RWPE2 (cell line): ENCODE results near the gene TUBB4A.
A peak's percentile ranks its signal among the peaks of the same experiment; 100 is the strongest.

Experiments
- ATAC-seq: fragments of 200-7000 bp; cut with Tn5 transposase; 3 replicates; pipeline ENCODE4 v1.9.1; 2021; ENCODE audit warnings: low read depth
- DNase-seq: peaks from one replicate; pipeline ENCODE4 v3.0.0-alpha.2; 2020; ENCODE audit warnings: low spot score
- H3K27ac ChIP-seq: fragments of 450-650 bp; 2 replicates; pipeline ENCODE4 v1.5.1; 2017; ENCODE audit warnings: mild to moderate bottlenecking; ENCODE audit not compliant: poor library complexity, severe bottlenecking
- H3K27me3 ChIP-seq: fragments of 250-450 bp; sonication (Bioruptor Pico); 2 replicates; pipeline ENCODE4 v1.5.1; 2021; ENCODE audit warnings: mild to moderate bottlenecking, moderate library complexity; ENCODE audit not compliant: insufficient read depth, poor library complexity, severe bottlenecking
- H3K36me3 ChIP-seq: fragments of 250-450 bp; sonication (Bioruptor Pico); 2 replicates; pipeline ENCODE4 v1.5.1; 2020; ENCODE audit warnings: low read depth, mild to moderate bottlenecking, moderate library complexity
- H3K4me1 ChIP-seq: fragments of 250-450 bp; sonication (Bioruptor Pico); 2 replicates; pipeline ENCODE4 v1.5.1; 2021; ENCODE audit warnings: mild to moderate bottlenecking, moderate library complexity; ENCODE audit not compliant: insufficient read depth, poor library complexity, severe bottlenecking
- H3K4me3 ChIP-seq: fragments of 250-450 bp; sonication (Bioruptor Pico); 2 replicates; pipeline ENCODE4 v1.5.1; 2021; ENCODE audit warnings: mild to moderate bottlenecking, moderate library complexity; ENCODE audit not compliant: severe bottlenecking
- H3K9me3 ChIP-seq: fragments of 250-450 bp; sonication (Bioruptor Pico); 2 replicates; pipeline ENCODE4 v1.5.1; 2021; ENCODE audit warnings: mild to moderate bottlenecking, moderate library complexity; ENCODE audit not compliant: severe bottlenecking
- CTCF ChIP-seq: fragments of 450-650 bp; IDR thresholded peaks from one replicate; pipeline ENCODE4 v1.5.1; 2017; ENCODE audit warnings: mild to moderate bottlenecking, moderate library complexity; ENCODE audit not compliant: poor library complexity, severe bottlenecking

Gene TUBB4A

GRCh38 chr19:6479836-6480398 lies 22.2 kb downstream of the TUBB4A start:
- Histone ChIP-seq H3K9me3 (no peaks in the 10 kb centered on the region), H3K27ac (no peak overlapping the region), H3K27me3 (no peaks in the 10 kb centered on the region), H3K4me3 (no peak overlapping the region), H3K4me1 (no peaks in the 10 kb centered on the region), H3K36me3 (no peaks in the 10 kb centered on the region)
- no peak for ATAC-seq
- DNase-seq: no peak
- no peak for TF ChIP-seq CTCF

- no peaks in the 10 kb centered on the region for H3K36me3 ChIP-seq
- TF ChIP-seq CTCF: no peak
- no peak for ATAC-seq
These were observed 23.3 kb downstream of the TUBB4A start for GRCh38 chr19:6478815-6479214.

GRCh38 chr19:6476896-6477431 lies 25.1 kb downstream of the TUBB4A start:
- Histone ChIP-seq H3K36me3 (no peaks in the 10 kb centered on the region), H3K4me3 (peak overlapping the region; percentile 25), H3K9me3 (no peaks in the 10 kb centered on the region), H3K27me3 (no peaks in the 10 kb centered on the region), H3K27ac (no peak overlapping the region), H3K4me1 (no peaks in the 10 kb centered on the region)
- TF ChIP-seq CTCF: no peak
- no peak for DNase-seq
- no peak for ATAC-seq

More at GRCh38 chr19:6478815-6479214, 23.3 kb downstream of the TUBB4A start:
- Histone ChIP-seq H3K4me1 (no peaks in the 10 kb centered on the region), H3K9me3 (no peaks in the 10 kb centered on the region), H3K27ac (no peak overlapping the region), H3K4me3 (no peak overlapping the region), H3K27me3 (no peaks in the 10 kb centered on the region)
- DNase-seq: no peak

GRCh38 chr19:6476155-6476895 lies 25.8 kb downstream of the TUBB4A start:
- Histone ChIP-seq H3K27ac (no peak overlapping the region), H3K36me3 (no peaks in the 10 kb centered on the region), H3K4me3 (peak overlapping the region; percentile 25), H3K4me1 (no peaks in the 10 kb centered on the region), H3K9me3 (no peaks in the 10 kb centered on the region), H3K27me3 (no peaks in the 10 kb centered on the region)
- peak; percentile 79 for ATAC-seq
- no peak for TF ChIP-seq CTCF
- DNase-seq: peak; percentile 92
